Psoas muscle (tissue), 8 donors: ENCODE results near the gene ZFP92. TPM values are rescaled to one million over a fixed set of nuclear protein-coding genes. Genes with fewer than 3 reads are reported as not detected.

Experiments
- ATAC-seq, 4 donors: fragments of 200-7000 bp; cut with Tn5 transposase; one replicate each; pipeline ENCODE4 v1.9.1; 2020; ENCODE audit warnings: moderate library complexity in 3 of 4, mild to moderate bottlenecking in 2 of 4
- DNase-seq, 2 donors: peaks; one replicate each; pipeline ENCODE4 v3.0.0-alpha.2; 2020
- H3K27ac ChIP-seq: fragments of 200-600 bp; one replicate; pipeline ENCODE4 v1.8.0; 2022
- H3K27me3 ChIP-seq, 3 donors: fragments of 200-600 bp in 1 of 3; one replicate each; pipeline versions ENCODE4 v1.6.1 to v1.8.0; 2013 to 2022; ENCODE audit warnings: low read length in 2 of 3, mild to moderate bottlenecking in 2 of 3, moderate library complexity in 1 of 3; ENCODE audit not compliant: insufficient read depth in 3 of 3
- H3K36me3 ChIP-seq, 2 donors: fragments of 200-600 bp in 1 of 2; one replicate each; pipeline versions ENCODE4 v1.6.1 to v1.8.0; 2013 to 2022; ENCODE audit warnings: low read depth in 1 of 2, mild to moderate bottlenecking in 1 of 2, moderate library complexity in 1 of 2; ENCODE audit not compliant: insufficient read depth in 1 of 2
- H3K4me1 ChIP-seq: fragments of 200-600 bp; one replicate; pipeline ENCODE4 v1.8.0; 2022
- H3K4me3 ChIP-seq: fragments of 200-600 bp; one replicate; pipeline ENCODE4 v1.8.0; 2022; ENCODE audit warnings: mild to moderate bottlenecking
- H3K9me3 ChIP-seq: fragments of 200-600 bp; one replicate; pipeline ENCODE4 v1.8.0; 2022
- WGBS, 3 donors: extraction: QIAGEN DNeasy Blood & Tissue Kit; methylation state at CpG; one replicate each; pipeline versions ENCODE4 v1.1.6 to v1.1.7; 2013; 5-methylcytosine and 5-hydroxymethylcytosine counted together
- intact Hi-C, 2 donors: fragments of 100-400 bp; cut with DNase I; formaldehyde crosslinking; loops; one replicate each; pipeline versions ENCODE4 v1.11.0 to v1.14.2; 2022
- polyA plus RNA-seq, 3 donors: library from polyadenylated mRNA; stranded (reverse); fragments of 200-250 nt; gene quantifications; one replicate each; pipeline ENCODE4 v1.2.3, GENCODE V29; 2013
- total RNA-seq, 4 donors: library from RNA; stranded (reverse); fragmentation: NEBNext Ultra II Directional in 2 of 4; extraction: Animal tissue kit (Norgen Biotek cat#: 25700) in 2 of 4; gene quantifications; one replicate each; pipeline versions ENCODE4 v1.2.1 to v1.2.4, GENCODE V29; 2021 to 2023
- TF ChIP-seq, protein P1 (sequence below): fragments of 200-600 bp; IDR thresholded peaks from one replicate; pipeline ENCODE4 v1.8.0; 2022; ENCODE audit warnings: antibody characterized with exemption
- donor health status: healthy with polysubstance abuse.
- donor health status: DM: no; HTN: no; CAD: no; lungs with moderate emphysema.
- donor health status: Bipolar disorder and iron deficiency.
- donor health status: healthy.
- donor health status: DM: yes; HTN: yes; CAD: no.
- donor health status: DM: no; HTN: no; CAD: no.
- donor health status: DM: no; HTN: no; CAD: no.
- donor health status: DM: yes; HTN: yes; CAD: no.

The ZFP92 gene
- total and polyA plus RNA-seq, 7 donors = 0.10 to 0.50 (median 0.30) TPM

DNA sequence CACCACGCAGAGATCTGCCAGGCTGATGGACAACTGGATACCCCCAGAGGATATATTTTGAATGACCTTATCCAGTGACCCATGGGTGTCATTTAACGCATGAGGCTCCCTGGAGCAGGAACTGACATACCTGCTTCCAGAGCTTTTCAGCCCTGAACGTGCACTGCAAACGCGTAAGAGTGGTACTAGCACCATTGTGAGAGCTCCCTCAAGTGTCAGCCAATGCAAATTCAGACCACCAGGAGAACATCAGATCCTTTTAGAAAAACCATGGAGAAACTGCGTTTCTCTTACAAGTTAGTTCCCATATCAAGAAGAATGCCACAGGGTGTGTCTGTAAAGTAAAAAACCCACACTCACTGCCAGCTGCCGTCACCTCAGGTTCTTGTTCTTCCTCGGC, 27.3 kb downstream of the ZFP92 start:
- Histone ChIP-seq H3K27me3 (peaks cover 0 to 24% (median 0%) of the 10 kb centered on the region in 3 donors), H3K36me3 (no peaks in the 10 kb centered on the region), H3K4me3 (no peak overlapping the region), H3K9me3 (no peaks in the 10 kb centered on the region), H3K27ac (no peak overlapping the region), H3K4me1 (no peaks in the 10 kb centered on the region)
- ATAC-seq (no peak), DNase-seq (no peak)
- intact Hi-C loops = no loop called here
- 27 to 54% (median 28%) methylated on average over 8 of the region's 8 CpGs for WGBS, 3 donors
- TF ChIP-seq, protein P1, sequence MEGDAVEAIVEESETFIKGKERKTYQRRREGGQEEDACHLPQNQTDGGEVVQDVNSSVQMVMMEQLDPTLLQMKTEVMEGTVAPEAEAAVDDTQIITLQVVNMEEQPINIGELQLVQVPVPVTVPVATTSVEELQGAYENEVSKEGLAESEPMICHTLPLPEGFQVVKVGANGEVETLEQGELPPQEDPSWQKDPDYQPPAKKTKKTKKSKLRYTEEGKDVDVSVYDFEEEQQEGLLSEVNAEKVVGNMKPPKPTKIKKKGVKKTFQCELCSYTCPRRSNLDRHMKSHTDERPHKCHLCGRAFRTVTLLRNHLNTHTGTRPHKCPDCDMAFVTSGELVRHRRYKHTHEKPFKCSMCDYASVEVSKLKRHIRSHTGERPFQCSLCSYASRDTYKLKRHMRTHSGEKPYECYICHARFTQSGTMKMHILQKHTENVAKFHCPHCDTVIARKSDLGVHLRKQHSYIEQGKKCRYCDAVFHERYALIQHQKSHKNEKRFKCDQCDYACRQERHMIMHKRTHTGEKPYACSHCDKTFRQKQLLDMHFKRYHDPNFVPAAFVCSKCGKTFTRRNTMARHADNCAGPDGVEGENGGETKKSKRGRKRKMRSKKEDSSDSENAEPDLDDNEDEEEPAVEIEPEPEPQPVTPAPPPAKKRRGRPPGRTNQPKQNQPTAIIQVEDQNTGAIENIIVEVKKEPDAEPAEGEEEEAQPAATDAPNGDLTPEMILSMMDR = peak; percentile 20

GRCh38 chrX:153439977-153440376, 28.7 kb downstream of the ZFP92 start:
- intact Hi-C loops = no loop called here
- no peak for ATAC-seq
- Histone ChIP-seq H3K36me3 (no peaks in the 10 kb centered on the region), H3K4me1 (no peaks in the 10 kb centered on the region), H3K4me3 (no peak overlapping the region), H3K27ac (no peak overlapping the region), H3K27me3 (peaks cover 0 to 14% (median 0%) of the 10 kb centered on the region in 3 donors), H3K9me3 (no peaks in the 10 kb centered on the region)
- 89 to 97% (median 95%) methylated on average over 4 of the region's 4 CpGs for WGBS, 3 donors
- no peak for DNase-seq
- TF ChIP-seq, protein P1 = no peak

DNA sequence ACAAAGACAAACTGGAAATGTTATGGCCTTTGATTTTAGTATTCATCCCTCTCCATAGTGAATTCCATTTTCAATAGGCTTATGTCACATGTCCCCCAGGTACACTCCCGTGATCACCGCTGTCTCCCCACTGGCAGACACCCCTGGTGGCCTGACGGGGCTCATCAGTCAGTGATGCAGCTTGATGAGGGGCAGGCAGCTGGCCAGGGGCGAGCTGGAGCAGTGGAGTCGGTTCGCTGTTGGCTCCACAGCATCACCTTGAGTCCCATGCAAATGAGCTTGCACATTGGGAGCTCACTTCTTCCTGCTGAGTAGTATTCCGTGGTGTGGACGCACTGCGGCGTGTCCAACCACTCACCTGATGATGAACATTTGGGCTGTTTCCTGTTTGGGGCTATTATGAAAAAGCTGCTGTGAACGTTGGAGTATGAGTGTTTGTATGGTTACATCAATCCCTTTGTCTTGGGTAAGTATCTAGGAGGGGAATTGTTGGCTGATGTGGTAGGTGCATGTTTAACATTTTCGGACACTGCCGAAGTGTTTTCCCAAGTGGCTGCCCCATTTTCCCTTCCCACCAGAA, 29.4 kb downstream of the ZFP92 start:
- H3K4me1 ChIP-seq = no peaks in the 10 kb centered on the region
- H3K36me3 ChIP-seq = no peaks in the 10 kb centered on the region
- no peak overlapping the region for H3K4me3 ChIP-seq
- DNase-seq = no peak
- no peak overlapping the region for H3K27ac ChIP-seq
- intact Hi-C loops = no loop called here
- TF ChIP-seq, protein P1 = no peak
- ATAC-seq = no peak
- no peaks in the 10 kb centered on the region for H3K9me3 ChIP-seq
- WGBS, 3 donors = 67 to 69% (median 68%) methylated on average over 13 of the region's 13 CpGs
- H3K27me3 ChIP-seq = peaks cover 0 to 13% (median 0%) of the 10 kb centered on the region in 3 donors

GRCh38 chrX:153441296-153441695, 30.0 kb downstream of the ZFP92 start:
- Histone ChIP-seq H3K27ac (no peak overlapping the region), H3K36me3 (no peaks in the 10 kb centered on the region), H3K4me1 (no peaks in the 10 kb centered on the region), H3K27me3 (peaks cover 0 to 13% (median 0%) of the 10 kb centered on the region in 3 donors), H3K9me3 (no peaks in the 10 kb centered on the region), H3K4me3 (no peak overlapping the region)
- TF ChIP-seq, protein P1 = no peak
- WGBS, 3 donors = 51 to 64% (median 59%) methylated on average over 7 of the region's 7 CpGs
- ATAC-seq (no peak), DNase-seq (no peak)
- intact Hi-C loops = no loop called here

- ATAC-seq (no peak), DNase-seq (no peak)
- TF ChIP-seq, protein P1 = no peak
- no peaks in the 10 kb centered on the region for H3K9me3 ChIP-seq
- H3K27ac ChIP-seq = no peak overlapping the region
- peaks cover 0 to 13% (median 0%) of the 10 kb centered on the region in 3 donors for H3K27me3 ChIP-seq
- no peaks in the 10 kb centered on the region for H3K4me1 ChIP-seq
- 75 to 88% (median 84%) methylated on average over 3 to 9 of the region's 9 CpGs for whole genome bisulfite sequencing, 3 donors
- no peaks in the 10 kb centered on the region for H3K36me3 ChIP-seq
- intact Hi-C loops = no loop called here
- H3K4me3 ChIP-seq = no peak overlapping the region
Observed at GRCh38 chrX:153441981-153442380, 30.7 kb downstream of the ZFP92 start.
